ENCODE results near the gene PRR7.

GRCh38 chr5:177435847-177436536, 10.6 kb upstream of the PRR7 start:
- TF ChIP-seq, protein P1, sequence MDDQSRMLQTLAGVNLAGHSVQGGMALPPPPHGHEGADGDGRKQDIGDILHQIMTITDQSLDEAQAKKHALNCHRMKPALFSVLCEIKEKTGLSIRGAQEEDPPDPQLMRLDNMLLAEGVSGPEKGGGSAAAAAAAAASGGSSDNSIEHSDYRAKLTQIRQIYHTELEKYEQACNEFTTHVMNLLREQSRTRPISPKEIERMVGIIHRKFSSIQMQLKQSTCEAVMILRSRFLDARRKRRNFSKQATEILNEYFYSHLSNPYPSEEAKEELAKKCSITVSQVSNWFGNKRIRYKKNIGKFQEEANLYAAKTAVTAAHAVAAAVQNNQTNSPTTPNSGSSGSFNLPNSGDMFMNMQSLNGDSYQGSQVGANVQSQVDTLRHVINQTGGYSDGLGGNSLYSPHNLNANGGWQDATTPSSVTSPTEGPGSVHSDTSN (CRISPR knock-in tag; IDR thresholded peaks at IDR 0.05) = no peak
- TF ChIP-seq IKZF3 (tag by site-specific recombination; IDR thresholded peaks at IDR 0.05) (no peak), MEIS1 (CRISPR knock-in tag; IDR thresholded peaks at IDR 0.05; ENCODE audit: borderline replicate concordance) (no peak), ZIC2 (tag by site-specific recombination; IDR thresholded peaks at IDR 0.05) (no peak), ZNF184 (tag by site-specific recombination; IDR thresholded peaks at IDR 0.05) (no peak), ZNF558 (tag by site-specific recombination; IDR thresholded peaks at IDR 0.05) (no peak), ZNF140 (tag by site-specific recombination; IDR thresholded peaks at IDR 0.05) (no peak), CTCF (tag by site-specific recombination; IDR thresholded peaks at IDR 0.05) (no peak), ZNF76 (tag by site-specific recombination; IDR thresholded peaks at IDR 0.05; ENCODE audit: borderline replicate concordance, low read depth) (no peak), ZNF670 (tag by site-specific recombination; IDR thresholded peaks at IDR 0.05; ENCODE audit: low read depth) (no peak), ZNF138 (tag by site-specific recombination; IDR thresholded peaks at IDR 0.05; ENCODE audit: borderline replicate concordance) (no peak), ZSCAN18 (tag by site-specific recombination; IDR thresholded peaks at IDR 0.05) (no peak)
- TF ChIP-seq, protein P2, sequence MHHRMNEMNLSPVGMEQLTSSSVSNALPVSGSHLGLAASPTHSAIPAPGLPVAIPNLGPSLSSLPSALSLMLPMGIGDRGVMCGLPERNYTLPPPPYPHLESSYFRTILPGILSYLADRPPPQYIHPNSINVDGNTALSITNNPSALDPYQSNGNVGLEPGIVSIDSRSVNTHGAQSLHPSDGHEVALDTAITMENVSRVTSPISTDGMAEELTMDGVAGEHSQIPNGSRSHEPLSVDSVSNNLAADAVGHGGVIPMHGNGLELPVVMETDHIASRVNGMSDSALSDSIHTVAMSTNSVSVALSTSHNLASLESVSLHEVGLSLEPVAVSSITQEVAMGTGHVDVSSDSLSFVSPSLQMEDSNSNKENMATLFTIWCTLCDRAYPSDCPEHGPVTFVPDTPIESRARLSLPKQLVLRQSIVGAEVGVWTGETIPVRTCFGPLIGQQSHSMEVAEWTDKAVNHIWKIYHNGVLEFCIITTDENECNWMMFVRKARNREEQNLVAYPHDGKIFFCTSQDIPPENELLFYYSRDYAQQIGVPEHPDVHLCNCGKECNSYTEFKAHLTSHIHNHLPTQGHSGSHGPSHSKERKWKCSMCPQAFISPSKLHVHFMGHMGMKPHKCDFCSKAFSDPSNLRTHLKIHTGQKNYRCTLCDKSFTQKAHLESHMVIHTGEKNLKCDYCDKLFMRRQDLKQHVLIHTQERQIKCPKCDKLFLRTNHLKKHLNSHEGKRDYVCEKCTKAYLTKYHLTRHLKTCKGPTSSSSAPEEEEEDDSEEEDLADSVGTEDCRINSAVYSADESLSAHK (tag by site-specific recombination; IDR thresholded peaks at IDR 0.05) = no peak
- TF ChIP-seq, protein P3, sequence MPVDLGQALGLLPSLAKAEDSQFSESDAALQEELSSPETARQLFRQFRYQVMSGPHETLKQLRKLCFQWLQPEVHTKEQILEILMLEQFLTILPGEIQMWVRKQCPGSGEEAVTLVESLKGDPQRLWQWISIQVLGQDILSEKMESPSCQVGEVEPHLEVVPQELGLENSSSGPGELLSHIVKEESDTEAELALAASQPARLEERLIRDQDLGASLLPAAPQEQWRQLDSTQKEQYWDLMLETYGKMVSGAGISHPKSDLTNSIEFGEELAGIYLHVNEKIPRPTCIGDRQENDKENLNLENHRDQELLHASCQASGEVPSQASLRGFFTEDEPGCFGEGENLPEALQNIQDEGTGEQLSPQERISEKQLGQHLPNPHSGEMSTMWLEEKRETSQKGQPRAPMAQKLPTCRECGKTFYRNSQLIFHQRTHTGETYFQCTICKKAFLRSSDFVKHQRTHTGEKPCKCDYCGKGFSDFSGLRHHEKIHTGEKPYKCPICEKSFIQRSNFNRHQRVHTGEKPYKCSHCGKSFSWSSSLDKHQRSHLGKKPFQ (tag by site-specific recombination; IDR thresholded peaks at IDR 0.05) = no peak
